Testis (tissue), 2 donors: Measurements from ENCODE around the gene LRRC27.

Source experiments
- CTCF ChIP-seq, 3 experiments: fragments of 450-650 bp in 2 of 3; fragments of 200-600 bp in 1 of 3; sonication (generic) in 1 of 3; IDR thresholded peaks; one replicate each; pipeline ENCODE4 v1.5.1; 2016 to 2019; ENCODE audit warnings: antibody characterized with exemption in 3 of 3, mild to moderate bottlenecking in 2 of 3, moderate library complexity in 1 of 3
- POLR2A ChIP-seq: fragments of 450-650 bp; IDR thresholded peaks from one replicate; pipeline ENCODE4 v1.6.1; 2017; ENCODE audit warnings: antibody characterized with exemption, mild to moderate bottlenecking, moderate library complexity

DNA sequence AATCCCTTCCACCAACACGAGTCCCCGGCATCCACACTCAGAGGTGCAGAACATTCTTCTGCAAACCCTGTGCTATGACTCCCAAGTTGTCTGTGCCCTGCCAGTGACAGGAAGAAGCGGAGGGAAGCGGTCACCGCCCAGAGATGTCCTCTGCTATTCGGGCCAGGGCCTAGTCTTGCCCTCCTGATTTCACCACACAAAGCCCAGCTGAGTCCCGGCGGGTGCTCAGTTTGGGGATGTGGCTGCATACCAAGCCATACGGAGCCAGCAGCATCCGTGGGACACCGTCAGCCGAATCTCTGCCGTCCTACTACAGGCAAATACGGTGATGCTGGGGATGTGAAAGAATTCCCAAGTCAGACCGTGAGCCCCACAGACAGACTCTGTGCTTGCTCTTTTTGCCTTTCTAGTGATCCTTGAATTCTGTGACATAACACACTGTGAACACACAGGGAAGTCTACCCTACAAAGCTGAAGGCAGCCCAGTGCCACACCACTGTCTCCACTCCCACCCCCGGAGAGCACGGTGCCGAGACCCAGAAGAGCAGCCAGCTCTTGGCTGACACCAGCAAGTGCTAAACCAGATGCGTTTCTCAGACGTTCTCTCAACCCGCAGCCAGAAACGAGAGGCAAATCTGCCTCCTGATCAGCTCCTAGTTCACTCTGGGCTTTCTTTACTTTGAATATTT lies 26.2 kb upstream of the LRRC27 start:
- TF ChIP-seq CTCF (IDR thresholded peaks at IDR 0.05) (no peak), POLR2A (no peak)
